C4-2B (cell line): ENCODE measurements around the gene SIGLEC10.
"Not testable (repeated sequence)": the region's sequence is repeated elsewhere in the genome, so short reads cannot be mapped to it uniquely, and the experiment has no call there.

Experiments used
- H3K27ac ChIP-seq: fragments of 450-650 bp; 2 replicates; pipeline ENCODE4 v1.5.1; 2017
- ZFX ChIP-seq: fragments of 450-650 bp; IDR thresholded peaks from 2 replicates; pipeline ENCODE4 v1.6.1; 2017
- TF ChIP-seq, protein P1 (sequence below): fragments of 450-650 bp; conservative IDR thresholded peaks from 2 replicates; pipeline ENCODE4 v1.5.1; 2017; ENCODE audit warnings: mild to moderate bottlenecking

The SIGLEC10 gene

DNA sequence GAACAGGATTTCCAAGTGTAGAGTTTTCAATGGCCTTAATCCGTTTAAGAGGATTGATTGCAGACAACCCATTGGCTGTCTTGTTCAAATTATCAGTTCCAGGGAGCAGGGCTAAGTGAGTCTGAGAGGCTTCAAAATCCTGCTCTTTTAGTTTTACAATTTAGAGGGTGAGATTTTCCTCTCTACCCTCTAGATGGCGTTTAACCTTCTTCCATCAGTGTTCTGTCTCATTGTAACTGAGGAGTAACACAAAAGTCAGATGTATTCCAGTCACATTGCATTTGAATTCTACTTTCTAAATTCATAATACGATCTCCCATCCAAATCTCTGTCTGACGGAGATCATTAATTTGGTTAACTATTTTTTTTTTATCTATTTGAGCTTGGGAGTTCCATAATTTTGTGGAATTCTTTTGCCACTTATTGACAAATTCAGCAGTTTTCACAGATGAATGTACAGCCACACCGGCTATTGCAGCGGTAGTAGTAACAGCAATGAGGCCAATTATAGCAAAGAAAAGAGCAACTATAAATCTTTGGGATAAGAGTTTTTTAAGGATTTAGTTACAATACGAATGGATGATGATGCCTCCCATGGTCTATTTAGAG, 19.2 kb downstream of the SIGLEC10 start:
- no peak overlapping the region for H3K27ac ChIP-seq
- TF ChIP-seq, protein P1, sequence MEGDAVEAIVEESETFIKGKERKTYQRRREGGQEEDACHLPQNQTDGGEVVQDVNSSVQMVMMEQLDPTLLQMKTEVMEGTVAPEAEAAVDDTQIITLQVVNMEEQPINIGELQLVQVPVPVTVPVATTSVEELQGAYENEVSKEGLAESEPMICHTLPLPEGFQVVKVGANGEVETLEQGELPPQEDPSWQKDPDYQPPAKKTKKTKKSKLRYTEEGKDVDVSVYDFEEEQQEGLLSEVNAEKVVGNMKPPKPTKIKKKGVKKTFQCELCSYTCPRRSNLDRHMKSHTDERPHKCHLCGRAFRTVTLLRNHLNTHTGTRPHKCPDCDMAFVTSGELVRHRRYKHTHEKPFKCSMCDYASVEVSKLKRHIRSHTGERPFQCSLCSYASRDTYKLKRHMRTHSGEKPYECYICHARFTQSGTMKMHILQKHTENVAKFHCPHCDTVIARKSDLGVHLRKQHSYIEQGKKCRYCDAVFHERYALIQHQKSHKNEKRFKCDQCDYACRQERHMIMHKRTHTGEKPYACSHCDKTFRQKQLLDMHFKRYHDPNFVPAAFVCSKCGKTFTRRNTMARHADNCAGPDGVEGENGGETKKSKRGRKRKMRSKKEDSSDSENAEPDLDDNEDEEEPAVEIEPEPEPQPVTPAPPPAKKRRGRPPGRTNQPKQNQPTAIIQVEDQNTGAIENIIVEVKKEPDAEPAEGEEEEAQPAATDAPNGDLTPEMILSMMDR: peak; percentile 82
- TF ChIP-seq ZFX: no peak

DNA sequence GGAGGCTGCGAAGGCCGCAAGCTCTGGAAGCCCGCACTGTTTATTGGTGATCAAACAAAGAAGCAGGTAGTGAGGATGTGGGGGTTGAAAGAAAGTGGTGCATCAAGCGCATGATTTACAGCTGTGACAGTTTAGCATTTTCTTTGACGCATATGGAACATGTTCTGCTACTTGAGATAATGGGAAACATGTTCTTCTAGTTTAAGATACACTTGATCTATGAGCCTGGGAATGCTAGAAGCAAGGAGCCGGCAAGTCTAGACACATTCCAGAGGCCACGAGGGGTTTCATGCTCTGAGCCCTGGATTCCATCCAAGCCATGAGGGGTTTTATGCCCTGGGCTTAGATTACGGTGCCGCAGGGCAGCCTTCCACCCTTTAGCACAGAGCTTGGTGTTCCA, 20.0 kb downstream of the SIGLEC10 start:
- H3K27ac ChIP-seq: not testable (repeated sequence)

DNA sequence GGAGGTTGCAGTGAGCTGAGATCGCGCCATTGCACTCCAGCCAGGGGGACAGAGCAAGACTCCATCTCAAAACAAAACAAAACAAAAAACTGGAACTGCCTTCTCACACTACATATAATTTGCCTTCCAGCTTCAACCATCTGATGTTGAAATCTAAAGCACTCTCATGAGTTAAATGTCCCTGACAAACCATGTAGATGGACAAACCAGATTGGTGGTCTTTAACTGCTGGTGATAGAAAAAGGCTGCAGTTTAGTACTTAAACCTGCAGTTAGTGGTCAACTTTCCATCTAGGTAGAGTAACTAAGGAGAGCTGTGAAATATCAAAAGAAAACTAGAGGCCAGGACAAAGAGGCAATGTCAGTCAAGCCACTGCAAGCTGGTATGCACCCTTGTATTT, 21.3 kb downstream of the SIGLEC10 start:
- H3K27ac ChIP-seq: no peak overlapping the region
- TF ChIP-seq ZFX: no peak
- TF ChIP-seq, protein P1: no peak

DNA sequence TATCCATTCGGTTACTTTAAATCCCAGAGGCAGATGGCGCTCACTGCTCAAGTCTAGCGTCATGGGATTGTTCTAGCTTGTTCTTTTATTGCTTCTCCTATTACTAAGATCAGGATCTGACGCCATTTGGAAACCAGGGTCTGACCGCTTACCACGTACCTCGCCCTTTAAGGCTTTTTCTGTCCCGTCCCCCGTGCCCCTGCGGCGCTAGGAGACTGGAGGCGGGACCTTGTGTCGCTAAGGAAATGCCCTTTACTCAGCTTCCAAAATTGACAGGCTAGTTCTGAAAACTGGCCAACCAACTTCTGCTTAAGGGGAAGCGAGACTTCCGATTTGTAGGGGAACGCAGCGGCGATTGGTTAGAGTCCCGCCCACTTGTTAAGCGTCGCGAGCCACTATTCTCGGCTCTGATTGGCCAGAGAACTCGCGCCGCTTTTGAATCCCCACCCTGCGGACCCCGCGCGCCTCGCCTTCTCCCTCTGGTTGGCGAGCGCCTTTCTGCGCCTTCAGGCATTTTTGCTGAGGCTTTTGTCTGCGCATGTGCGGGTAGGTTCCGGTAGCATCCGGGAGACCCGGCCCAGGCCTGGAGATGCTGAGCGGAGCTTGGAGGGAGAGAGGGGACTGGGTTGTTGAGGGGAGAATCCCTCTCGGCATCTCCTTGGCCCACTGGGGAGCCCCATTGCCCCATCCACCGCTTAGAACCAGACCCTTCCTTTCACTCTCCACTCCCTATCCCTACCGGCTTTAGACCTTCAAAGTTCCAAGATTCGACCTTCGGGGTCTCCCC, 23.2 kb downstream of the SIGLEC10 start:
- TF ChIP-seq, protein P1: no peak
- no peak for TF ChIP-seq ZFX
- H3K27ac ChIP-seq: peak overlapping the region; percentile 75

DNA sequence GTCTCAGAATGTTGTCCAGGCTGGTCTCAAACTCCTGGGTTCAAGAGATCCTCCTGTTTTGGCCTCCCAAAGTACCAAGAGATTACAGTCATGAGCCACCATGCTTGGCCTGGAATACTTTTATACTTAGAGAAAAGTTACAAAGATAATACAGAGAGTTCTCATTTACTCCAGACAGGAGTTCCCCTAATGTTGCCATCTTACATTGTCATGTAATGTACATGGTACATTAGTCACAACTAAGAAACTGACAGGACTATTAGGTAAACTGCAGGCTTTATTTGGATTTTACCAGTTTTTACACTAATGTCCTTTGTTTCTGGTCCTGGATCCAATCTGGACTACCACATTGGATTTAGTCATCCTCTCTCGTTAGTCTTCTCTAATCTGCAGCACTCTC, 24.7 kb downstream of the SIGLEC10 start:
- TF ChIP-seq, protein P1: no peak
- TF ChIP-seq ZFX: no peak
- H3K27ac ChIP-seq: no peak overlapping the region

DNA sequence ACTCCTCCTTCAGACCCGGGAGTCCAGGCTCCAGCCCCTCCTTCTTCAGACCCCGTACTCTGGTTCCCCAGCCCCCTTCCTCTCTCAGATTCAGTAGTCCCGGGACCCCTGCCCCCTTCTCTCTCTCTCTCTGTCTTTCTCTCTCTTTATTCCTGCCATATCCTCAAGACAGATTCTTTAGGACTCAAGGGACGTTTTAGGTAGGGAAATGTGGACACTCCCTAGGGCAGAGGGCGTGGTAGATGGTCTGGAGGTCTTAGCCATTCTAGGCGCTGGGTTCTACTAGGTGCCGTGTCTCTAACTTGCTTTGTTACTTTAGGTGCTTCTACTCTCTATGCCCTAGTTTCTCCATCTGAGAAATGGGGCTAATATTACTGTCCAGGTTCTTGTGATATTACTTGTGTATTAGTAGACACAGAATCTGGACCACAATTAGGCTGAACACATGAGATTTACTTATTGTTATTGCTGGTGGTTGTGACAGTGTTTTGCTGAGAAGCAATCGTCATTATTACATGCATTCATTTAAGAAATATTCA, 26.3 kb downstream of the SIGLEC10 start:
- H3K27ac ChIP-seq: no peak overlapping the region
- no peak for TF ChIP-seq ZFX
- TF ChIP-seq, protein P1: no peak

DNA sequence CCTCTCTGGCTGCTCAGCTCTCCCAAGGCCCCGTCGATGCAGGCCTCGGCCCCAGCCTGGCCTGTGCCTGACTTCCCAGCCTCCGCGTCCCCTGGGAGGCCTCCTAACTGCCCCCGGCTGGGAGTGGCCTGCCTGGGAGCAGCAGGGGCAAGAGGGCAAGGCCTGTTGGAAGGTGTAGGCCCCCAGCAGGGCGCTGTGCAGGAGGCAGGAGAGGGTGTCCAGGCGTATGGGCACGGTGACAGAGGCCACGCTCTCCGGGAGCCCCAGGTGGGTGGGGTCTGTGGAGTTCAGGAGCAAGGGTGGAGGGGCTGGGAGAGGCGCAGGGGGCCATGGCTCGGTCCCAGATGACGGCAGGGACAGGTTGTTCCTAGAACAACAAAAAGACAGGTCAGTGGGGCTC, 28.3 kb downstream of the SIGLEC10 start:
- H3K27ac ChIP-seq: no peak overlapping the region
- TF ChIP-seq ZFX: no peak

DNA sequence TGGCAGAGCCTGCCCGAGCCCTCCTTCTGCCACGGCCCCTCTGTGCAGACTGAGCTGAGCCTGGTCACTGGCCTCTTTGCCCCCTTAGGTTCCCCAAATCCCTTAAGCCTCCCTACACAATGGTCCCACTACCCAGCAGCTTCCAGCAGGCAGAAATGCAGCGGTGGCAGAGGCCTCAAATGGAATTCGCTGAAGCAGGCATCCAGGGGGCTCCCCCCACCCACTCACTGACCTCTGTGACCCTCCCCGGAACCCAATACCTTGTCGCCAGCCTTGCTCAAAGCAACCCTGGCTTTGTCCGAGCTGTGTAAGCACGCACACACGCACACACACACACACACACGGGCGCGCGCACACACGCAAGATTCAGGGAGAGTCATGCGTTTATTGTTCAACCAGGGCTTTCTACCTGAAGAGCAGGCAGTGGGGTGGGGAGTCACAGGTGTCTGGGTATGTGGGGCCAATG, 29.5 kb downstream of the SIGLEC10 start, which contains the start of gene LIM2:
TSS of gene LIM2 (minus strand) at position 51 of the 466 bp plus-strand sequence. CDS start 531 bp downstream, outside the sequence.
- no peak for TF ChIP-seq ZFX
- TF ChIP-seq, protein P1: no peak
- H3K27ac ChIP-seq: no peak within 1 kb of the TSS
